Activated T-helper 1 cell treated with anti-CD3 and anti-CD28 coated beads, Interleukin-2, amount 50 U/mL, for 16 hours (primary cell): Measurements from ENCODE around the gene ATP1B1.
A peak's percentile ranks its signal among the peaks of the same experiment; 100 is the strongest.

ENCODE experiments used
- DNase-seq, 2 donors: peaks; one replicate each; pipeline ENCODE4 v3.0.0-alpha.2; 2020; ENCODE audit warnings: low read depth in 1 of 2, low spot score in 1 of 2

The ATP1B1 gene

DNA sequence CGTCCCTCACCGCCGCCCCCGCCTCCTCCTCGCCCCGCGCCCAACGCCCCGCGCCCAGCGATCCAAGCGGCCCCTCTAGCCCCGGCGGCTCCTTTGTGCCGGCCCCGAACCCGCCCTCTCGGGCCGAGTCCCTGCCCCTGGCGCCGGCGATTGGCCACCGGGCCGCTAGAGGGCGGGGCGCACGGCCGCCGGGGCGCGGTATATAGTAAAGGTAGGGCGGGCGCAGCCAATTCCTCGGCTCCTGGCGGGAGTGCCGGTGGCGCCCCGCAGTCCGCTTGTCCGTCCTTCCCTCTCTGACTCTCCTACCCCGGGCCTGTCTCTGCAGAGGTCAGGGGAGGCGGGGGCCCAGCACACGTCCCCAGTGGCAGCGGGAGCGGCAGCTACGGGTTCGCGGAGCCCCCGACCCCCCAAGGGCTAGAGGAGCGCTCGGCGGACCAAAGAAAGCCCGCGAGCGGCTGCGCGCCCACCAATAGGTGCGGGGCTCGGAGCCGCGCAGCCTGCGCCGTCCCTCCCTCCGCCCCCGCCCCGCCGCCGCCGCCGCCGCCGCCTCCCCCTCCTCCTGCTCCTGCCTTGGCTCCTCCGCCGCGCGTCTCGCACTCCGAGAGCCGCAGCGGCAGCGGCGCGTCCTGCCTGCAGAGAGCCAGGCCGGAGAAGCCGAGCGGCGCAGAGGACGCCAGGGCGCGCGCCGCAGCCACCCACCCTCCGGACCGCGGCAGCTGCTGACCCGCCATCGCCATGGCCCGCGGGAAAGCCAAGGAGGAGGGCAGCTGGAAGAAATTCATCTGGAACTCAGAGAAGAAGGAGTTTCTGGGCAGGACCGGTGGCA lies at the start of gene ATP1B1:
ATP1B1 (plus strand) TSS at position 596 of the 826 bp plus-strand sequence; CDS start at position 736, 140 bp downstream.
- DNase-seq: peak; percentile 56 to 70

DNA sequence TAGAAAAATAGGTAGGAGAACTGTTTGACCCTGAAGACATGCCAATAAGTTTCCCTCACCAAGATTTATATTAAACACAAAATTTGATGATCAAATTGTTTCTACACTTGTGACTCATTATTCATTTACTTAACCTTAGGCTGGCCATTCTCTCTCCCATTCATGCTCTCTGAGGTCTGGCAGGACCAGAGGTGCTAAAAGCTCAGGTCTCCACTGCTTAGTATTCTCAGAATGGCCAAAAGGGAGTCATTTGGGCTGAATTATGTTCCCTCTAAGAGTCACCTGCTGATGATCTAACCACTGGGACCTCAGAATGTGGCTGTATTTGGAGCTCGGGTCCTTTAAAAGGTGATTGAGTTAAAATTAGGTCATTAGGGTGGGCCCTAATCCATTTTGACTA lies 47.1 kb upstream of the ATP1B1 start:
- no peak for DNase-seq

DNA sequence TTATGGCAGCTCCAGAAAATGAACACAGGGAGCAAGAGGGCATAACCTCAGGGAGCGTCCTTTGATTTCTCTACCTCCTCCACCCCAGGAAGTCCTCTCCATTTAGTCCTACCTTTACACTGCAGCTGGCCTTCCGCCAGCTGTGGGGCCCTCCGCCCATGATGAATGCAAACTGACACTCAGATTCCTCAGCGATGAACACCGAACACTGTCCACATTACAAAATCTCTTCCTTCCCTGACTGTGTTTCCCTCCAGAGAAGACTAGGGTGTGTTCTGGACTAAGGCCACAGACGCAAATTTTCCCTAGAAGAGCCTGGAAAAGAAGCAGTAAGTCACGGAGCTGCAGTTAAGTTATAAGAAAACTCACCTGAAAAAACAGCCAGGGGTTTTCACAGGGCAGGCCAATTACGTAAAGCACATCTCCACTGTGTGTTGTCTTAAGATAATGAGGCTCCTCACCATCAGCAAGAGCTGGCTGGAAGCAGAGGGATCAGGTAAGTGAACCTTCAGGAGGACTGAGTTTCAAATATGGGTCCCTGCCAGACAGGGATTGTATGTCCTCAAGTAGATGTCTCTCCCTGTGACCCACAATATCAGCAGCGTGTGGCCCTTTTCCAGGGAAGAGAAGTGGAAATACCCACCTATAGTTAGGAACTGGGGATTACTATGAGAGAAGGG lies 46.3 kb upstream of the ATP1B1 start:
- DNase-seq: no peak

DNA sequence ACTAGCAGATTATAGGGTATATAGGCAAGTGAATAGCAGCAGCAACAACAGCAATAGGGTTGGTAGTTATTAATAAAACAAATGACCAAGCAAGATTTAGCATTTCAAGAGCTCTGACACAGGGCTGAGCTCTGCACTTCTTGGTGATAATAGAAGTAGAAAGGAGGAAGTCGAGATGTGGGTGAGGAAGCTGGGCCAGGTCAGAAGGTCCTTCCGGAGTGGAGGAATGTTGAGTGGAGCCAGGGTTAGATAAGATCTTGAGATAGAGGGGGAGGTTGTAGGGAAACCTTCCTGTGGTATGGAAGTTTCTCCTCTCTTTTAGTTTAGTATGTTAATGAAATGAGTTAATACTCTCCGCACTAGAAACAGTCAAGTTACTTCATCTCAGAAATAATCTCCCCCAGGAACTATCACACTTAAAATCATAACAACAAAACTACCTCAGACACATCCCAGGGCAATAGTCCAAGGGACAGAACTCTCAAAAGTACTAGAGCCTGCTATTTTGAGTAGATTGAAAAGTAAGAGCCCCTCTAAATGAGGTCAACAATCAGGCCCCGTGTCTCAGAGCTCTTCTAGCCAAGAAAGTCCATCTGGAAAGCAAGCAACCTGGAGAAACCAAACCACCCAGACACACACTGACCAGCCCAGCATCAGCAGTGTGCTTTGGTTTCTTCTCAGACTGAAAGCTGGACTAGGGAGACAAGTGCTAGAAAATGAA lies 45.4 kb upstream of the ATP1B1 start:
- no peak for DNase-seq

DNA sequence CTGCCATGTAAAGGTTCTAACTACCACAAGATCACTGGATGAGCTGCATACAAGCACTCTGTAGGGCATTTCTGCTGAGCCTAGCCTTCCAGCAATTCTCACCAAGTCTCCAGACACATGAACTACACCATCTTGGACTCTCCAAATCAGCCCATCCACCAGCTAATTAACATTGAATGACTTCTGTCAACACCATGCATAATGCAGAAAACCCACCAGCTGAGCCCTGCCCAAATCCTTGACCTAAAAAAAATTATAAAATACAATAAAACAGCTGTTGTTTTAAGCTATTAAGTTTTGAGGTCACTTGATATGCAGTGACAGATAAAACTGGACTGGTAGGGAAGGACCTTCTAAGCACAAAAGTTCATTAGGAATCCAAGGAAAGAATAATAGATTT lies 44.3 kb upstream of the ATP1B1 start:
- no peak for DNase-seq

DNA sequence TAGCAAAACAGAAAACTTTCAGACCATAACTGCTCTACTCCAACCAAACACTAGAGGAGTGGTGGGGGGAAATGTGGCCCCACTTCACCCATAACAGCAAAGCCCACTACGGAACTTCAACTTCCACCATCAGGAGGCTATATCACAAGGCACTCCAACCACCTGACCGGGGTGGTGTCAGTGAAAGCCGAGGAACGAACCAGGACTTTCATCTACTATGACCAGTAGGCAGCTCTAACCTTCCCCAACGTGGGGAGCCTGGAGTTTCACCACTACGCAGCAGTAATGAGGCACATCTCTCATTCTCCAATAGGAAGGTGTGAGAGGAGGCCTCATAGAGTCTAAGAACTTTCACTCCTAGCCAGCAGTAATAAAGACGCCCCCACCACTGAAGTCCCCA lies 42.4 kb upstream of the ATP1B1 start:
- DNase-seq: no peak

DNA sequence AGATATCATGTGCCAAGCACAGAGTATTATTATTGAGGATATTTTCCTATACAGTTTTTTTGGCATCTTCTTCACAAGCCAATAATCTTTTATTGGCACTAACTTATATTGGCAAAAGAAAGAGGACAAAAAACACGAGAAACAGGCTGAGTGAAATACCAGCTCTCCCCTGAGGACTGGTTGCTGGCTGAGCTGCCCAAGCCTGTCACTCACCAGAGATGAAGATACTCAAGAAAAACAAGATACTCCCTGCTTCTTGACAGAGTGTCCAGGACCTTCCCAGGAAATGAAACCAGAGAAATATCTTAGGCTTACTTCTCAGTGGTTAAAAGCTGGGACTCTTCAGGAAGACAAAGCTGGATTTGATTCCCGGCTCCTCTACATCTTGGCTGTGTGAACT lies 35.9 kb upstream of the ATP1B1 start:
- DNase-seq: no peak

DNA sequence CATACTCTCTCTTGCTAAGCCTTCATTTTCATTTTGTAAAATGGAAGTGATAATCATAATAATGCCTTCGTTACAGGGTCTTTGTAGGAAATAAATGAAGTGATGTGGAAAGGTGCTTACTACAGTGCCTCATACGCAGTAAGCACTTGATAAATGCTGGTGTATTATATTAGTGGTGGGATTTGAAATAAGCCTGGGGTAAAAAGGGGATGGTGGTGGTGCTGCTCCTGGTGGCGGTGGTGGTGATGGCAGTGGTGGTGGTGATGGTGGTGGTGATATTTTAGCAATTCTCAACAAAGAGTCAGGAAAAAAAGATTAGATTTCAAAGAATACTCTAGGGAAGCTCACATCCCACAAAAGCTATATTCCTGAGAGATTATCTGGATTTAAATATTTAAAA lies 35.5 kb upstream of the ATP1B1 start:
- no peak for DNase-seq

DNA sequence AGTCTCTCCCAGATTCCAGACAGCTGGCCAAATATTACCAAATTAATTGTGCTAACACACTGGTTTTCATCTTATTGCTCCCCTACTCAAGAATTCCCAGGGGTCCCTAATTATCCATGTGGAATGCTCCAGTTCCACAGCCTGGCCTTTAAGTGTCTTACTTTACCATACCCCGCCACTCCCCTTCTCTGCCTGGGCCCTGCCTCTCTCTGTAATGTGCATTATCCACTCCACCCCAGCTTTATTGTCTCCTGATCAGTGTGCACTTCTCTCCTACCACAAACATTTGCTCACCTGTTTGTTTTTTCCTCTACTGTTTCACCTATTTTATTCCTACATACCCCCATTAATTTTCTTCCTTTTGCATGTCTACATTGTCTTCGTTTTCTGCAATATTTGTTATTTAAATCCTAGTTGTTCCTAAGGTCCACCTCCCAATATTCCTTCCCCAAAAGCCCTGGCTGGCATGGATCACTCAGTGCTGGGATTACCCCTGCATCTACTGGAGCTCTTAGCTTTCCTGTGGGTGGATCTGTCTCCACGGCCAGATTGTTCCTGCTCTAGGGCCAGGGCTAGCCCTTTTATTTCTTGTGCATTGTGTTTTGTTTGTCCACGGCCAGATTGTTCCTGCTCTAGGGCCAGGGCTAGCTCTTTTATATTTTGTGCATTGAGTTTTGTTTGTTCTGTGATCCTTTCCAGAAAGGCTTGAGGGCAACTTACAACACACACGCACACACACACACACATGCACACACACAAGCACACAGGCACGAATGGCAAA lies 33.4 kb upstream of the ATP1B1 start:
- DNase-seq: no peak

DNA sequence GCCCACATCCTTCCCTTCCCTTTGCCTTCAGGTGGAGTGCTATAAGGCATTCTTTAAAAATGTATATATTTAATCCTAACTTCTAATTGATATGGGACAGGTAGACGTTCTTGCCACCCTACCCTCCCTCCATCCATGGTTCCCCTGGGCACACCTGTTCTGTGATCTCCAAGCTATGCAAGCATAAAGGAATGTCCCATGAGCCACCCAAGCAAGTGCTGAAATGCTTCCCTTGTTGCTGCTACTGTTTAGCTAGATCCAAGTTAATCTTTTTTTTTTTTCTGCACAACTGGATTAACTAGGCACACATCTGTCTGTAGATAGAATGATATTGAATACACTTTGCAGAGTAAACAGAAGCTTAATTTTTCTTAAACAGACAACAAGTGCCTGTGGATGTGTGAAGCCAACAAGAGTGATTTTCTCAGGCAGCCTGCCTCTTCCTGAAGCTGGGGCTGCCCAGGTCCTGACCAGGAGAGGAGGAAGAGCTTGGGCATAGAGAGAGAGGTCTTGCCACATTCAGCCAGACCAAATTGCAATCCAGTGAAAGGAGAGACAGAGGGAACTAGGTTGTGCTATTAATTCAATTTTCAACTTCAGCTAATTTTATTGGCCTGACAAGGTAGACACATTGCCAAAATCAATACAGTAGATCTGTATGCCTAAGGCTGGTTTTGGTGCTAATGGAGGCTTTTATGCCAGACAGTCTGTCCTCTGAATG lies 28.2 kb upstream of the ATP1B1 start:
- no peak for DNase-seq

DNA sequence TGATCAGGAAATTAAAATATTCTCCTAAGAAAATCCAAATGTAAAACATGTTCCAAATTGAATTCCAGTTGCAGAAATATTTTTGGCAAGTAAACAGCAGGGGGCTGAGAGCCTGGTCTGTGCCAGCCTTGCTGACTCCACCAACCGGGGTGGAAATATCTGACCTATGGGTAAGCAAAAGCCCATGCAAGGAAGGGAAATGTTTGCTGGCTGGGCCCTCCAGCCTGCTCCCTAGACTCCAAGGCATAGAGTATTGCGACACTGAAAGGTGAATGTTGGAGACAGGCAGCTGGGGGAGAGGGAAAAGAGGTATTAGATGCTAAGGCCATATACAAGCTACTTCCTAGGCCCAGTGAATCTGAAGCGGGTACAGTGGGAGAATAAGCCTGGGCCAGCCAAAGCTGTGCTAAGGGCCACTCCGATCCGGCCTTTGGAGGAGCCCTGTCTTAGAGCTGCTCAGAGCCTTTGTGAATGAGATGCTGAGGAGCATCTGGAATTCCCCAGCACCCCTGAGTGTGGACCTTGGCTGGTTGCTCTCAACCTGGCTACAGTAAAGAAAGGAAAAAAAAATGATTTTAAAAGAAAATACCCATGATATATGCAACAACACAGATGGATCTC lies 24.9 kb upstream of the ATP1B1 start:
- no peak for DNase-seq

DNA sequence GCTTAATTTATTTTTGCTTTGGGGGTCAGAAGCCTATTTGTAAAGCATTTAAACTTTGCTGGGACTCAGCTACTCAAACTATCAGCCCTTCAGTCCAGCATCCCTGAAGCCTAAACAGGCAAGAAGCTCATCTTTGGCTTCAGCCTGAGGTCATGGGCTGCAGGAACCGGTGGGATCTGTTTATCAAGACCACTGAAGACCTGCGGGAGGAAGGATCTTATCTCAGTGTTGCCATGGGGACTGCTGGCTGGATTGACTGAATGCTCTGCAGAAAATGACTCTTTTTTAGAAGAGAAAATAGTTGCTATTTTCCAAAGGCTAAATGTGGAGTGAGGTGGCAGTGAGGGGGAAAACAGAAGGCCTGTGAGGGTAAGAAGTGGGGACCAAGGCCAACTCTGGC lies 20.6 kb upstream of the ATP1B1 start:
- DNase-seq: no peak

DNA sequence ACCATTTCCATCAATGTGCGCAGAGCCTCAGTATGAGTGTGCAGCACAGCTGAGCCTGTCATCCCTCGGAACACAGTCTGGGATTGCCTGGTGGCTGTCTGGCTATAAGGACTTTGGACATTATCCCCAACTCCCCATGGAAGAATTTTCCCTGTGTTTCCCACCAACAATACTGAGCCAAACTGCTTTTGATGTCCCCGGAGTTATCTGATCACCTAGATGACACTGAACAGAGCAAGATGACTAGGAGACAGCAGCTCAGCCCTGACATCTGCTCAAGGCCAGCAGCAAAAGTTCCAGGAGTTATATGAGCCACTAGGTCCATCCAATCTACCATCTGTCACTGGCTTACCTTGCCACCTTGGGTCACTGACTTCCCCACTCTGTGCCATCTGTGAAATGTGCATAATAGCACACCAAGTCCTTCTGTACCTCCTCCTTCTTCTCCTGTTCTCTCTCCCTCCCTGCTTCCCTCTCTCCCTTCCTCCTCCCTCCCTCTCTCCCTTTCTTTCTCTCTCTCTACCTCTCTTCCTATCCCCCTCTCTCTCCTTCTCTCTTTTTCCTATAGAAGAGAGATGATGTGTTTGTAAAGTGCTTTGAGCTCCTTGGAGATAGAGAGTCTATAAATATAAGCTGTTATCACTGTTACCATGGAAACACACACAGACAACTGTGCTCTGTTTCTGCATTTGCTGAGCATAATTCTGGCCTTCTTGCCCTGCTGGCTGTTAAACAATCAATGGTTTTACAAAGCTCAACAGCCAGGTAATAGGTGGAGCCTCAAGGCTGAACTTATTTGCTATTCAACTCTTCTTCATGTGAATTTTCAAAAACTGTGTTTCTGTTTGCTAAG lies 19.7 kb upstream of the ATP1B1 start:
- no peak for DNase-seq

DNA sequence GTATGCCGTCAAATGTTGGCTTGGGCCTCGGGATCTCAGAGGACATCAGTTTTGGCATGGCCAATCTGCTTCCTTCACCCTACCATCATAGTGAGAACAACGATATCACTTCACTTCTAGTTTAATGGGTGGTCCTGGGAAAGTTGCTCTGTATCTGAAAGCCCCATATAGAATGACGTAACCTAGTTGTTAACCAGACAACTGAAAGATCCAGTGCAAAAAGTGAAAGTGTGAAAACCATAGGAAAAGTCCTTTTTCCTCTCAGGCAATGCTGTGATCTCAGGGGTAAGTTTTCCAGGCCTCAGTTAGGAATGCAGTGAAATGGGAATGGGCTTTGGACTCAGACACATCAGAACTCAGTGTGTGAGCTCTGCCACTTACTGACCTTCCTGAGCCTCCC lies 18.6 kb upstream of the ATP1B1 start:
- DNase-seq: no peak

DNA sequence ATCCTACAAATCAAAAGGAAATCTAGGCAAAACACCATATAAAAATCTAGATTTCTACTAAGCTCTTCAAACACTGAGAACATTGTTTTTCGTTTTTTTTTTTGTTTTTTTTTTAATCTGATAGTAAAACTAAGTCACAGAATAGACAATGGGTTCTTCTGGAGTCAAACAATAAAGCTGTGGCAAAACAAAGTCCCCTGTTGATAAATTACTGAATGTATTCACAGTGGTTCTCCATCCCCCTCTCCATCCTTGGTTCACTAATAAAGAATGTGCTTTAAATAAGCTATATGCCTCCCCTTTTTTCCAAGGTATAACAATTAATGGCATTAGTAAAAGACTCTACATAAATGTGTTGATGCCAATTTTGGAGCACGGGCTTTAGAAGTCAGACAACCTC lies 16.7 kb upstream of the ATP1B1 start:
- no peak for DNase-seq

DNA sequence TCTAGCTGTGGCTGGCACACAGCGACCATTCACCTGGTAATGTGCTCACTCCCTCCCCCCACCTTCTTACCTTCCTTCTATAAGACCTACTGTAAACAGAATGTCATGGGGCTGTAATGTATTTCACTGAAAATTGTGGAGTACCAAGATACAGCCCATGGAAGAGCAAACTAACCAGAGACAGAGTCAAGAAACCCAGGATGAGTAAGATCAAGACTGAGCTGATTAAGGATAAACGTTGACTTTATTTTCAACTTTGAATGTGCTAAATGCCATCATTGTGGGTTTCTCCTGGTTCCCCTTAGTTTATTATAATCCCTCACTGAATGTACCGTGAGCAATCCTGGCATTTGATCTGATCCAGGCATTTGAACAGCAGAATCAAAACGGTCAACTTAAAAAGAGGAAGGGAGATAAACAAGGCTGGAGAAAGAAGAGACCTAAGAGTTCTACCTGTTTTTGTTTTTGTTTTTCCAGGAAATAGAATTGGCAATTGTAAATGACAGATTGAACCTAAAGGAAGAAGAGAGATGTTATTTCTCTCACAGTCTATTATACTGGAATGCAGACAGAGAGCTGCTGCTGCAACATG lies 16.1 kb upstream of the ATP1B1 start:
- no peak for DNase-seq

DNA sequence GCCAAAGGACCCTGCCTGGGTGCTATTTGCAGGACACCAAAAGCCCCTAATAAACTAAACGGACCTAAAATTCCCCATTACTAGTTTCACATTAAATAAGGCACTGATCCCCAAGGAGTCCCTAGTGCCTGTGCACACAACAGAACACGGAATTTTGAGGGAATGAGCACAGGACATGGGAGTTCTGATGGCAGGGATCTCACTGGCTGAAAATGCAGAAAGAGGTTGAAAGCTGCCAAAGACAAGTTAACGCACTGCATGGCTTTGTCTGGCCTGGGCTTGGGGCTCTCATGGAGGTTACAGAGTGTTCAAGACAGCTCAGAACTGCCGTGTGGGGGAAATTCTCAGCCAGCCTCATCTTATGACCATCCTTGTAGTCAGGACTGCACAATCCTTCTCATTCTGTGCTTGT lies 15.6 kb upstream of the ATP1B1 start:
- no peak for DNase-seq

DNA sequence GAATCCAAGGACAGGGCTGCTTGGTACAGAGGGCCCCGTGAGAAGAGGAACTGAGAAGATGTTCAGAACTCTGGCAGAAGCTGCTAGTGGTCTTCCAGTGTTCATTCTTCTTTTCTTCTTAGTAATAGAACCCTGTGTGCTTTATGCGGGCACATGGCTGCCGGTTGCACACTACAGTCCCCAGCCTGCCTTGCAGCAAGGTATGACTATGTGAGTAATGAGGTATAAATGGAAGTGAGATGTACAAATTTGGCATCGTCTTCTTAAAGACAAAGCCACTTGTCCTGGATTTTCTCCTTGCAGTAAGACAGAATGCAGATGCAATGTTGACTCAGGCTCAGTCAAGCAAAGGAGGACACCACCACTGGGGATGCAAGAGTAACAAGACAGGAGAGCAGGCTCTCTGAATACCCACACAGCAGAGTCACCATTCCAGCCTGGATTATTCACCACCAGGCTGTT lies 15.0 kb upstream of the ATP1B1 start:
- DNase-seq: no peak

DNA sequence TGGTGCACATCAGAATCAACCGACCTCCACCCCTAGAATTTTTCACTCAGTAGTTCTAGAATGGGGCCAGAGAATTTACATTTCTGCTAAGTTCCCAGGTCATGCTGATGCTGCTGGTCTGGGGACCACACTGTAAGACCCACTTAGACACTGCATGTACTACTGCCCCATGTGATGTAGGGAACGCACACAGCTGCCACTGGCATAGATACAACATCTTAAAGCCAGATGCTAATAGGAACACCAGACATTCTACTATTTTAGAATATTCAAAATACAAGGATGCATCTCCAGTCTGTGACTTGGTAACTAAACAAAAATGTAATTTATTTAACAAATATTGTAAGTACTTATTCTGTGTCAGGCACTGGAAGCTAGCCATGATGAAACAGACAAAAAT lies 14.1 kb upstream of the ATP1B1 start:
- DNase-seq: no peak
